ENCODE measurements around the gene ARSG. TPM values are rescaled to one million over a fixed set of nuclear protein-coding genes. Genes with fewer than 3 reads are reported as not detected.

ARSG gene
- total RNA-seq, 4 donors from 2014 or later = 6.1 to 8.9 (median 7.0) TPM

DNA sequence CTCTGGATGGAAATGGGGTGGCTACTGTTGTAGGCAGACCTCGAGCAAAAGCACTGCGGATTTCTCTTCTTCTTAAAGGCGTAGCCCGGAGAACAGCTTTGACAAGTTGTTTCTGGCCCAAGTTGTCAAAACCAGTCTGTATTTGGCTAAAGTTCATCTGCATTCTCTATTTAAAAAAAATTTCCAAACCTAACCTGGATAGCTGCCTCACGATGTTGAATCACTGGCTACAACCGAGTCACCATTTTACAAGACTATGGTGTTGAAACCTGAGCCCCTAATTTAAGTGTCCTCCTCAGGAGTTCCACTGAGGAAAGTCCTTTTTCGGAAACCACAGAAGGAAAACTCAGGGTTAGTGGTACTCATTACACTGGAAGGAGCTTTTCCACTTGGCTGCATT is 1.8 kb upstream of the ARSG start:
- Histone ChIP-seq H3K4me3 (peak overlapping the region; percentile 68 to 90 (median 87)), H3K27ac (peak overlapping the region; percentile 82 to 93 (median 90)), H3K36me3 (no peaks in the 10 kb centered on the region), H3K9me3 (no peaks in the 10 kb centered on the region), H3K27me3 (peaks cover 0 to 17% (median 0%) of the 10 kb centered on the region in 4 donors), H3K4me1 (peaks cover 26 to 62% (median 32%) of the 10 kb centered on the region in 3 donors)
- intact Hi-C loops (cut with DNase I) = no loop called here
- no peak for DNase-seq
- WGBS, 2 donors = 33 to 47% methylated on average over 7 of the region's 7 CpGs
- no peak for TF ChIP-seq POLR2A (IDR thresholded peaks at IDR 0.05)
- TF ChIP-seq, protein P1, sequence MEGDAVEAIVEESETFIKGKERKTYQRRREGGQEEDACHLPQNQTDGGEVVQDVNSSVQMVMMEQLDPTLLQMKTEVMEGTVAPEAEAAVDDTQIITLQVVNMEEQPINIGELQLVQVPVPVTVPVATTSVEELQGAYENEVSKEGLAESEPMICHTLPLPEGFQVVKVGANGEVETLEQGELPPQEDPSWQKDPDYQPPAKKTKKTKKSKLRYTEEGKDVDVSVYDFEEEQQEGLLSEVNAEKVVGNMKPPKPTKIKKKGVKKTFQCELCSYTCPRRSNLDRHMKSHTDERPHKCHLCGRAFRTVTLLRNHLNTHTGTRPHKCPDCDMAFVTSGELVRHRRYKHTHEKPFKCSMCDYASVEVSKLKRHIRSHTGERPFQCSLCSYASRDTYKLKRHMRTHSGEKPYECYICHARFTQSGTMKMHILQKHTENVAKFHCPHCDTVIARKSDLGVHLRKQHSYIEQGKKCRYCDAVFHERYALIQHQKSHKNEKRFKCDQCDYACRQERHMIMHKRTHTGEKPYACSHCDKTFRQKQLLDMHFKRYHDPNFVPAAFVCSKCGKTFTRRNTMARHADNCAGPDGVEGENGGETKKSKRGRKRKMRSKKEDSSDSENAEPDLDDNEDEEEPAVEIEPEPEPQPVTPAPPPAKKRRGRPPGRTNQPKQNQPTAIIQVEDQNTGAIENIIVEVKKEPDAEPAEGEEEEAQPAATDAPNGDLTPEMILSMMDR (IDR thresholded peaks at IDR 0.05) = no peak

- DNase-seq = no peak
- 7 to 16% methylated on average over 9 of the region's 9 CpGs for WGBS, 2 donors
- intact Hi-C loops (cut with DNase I) = no loop called here
- Histone ChIP-seq H3K27ac (peak overlapping the region; percentile 82 to 93 (median 90)), H3K4me3 (peak overlapping the region; percentile 68 to 90 (median 87)), H3K36me3 (no peaks in the 10 kb centered on the region), H3K9me3 (no peaks in the 10 kb centered on the region), H3K4me1 (peaks cover 26 to 67% (median 32%) of the 10 kb centered on the region in 3 donors), H3K27me3 (peaks cover 0 to 22% (median 0%) of the 10 kb centered on the region in 4 donors)
- TF ChIP-seq, protein P1 (IDR thresholded peaks at IDR 0.05) = no peak
- TF ChIP-seq POLR2A (IDR thresholded peaks at IDR 0.05) = no peak
Observed at GRCh38 chr17:68289936-68290267, 1.4 kb upstream of the ARSG start.

DNA sequence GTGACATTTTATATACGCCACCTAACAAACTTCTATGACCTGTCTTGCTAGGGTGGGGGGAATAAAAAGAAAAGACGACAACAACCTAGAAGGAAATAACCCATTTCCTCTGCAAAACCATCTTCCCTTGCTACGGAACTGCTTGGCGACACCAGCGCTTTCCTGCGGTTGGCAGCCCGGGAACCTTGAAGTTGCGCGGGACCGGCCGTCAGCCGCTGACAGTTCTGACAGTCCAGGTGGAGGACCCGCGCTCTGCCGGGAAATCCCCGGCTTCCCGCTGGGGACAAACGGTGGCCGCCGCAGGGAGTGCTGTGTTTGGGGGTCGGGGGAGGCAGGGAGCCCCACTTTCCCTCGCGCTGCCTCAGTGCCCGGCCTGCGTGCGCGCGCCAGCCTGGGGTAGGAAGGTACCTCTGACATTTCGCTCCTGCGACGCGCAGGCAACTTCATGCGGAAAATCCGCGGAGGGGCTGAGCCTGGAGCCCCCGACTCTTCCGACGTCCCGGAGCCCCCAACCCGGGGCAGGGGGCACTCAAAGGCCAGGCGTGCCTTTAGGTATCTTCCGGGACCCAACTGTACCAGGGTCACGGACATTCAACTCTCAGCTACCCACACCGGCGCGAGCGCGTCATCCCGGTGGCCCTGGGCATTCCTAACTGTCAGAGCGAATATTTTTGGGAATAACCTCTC is 884 bp upstream of the ARSG start:
- no peaks in the 10 kb centered on the region for H3K9me3 ChIP-seq
- no peaks in the 10 kb centered on the region for H3K36me3 ChIP-seq
- H3K27ac ChIP-seq = peak overlapping the region; percentile 82 to 93 (median 90)
- H3K4me1 ChIP-seq = peaks cover 26 to 70% (median 32%) of the 10 kb centered on the region in 3 donors
- H3K4me3 ChIP-seq = peak overlapping the region; percentile 68 to 90 (median 87)
- WGBS, 2 donors = 1 to 5% methylated on average over 2 to 9 of the region's 50 CpGs
- H3K27me3 ChIP-seq = peaks cover 0 to 26% (median 0%) of the 10 kb centered on the region in 4 donors
- TF ChIP-seq, protein P1 (IDR thresholded peaks at IDR 0.05) = no peak
- peak in 1 of 4 donors; percentile 26 for TF ChIP-seq POLR2A (IDR thresholded peaks at IDR 0.05)
- intact Hi-C loops (cut with DNase I) = no loop called here
- no peak for DNase-seq

DNA sequence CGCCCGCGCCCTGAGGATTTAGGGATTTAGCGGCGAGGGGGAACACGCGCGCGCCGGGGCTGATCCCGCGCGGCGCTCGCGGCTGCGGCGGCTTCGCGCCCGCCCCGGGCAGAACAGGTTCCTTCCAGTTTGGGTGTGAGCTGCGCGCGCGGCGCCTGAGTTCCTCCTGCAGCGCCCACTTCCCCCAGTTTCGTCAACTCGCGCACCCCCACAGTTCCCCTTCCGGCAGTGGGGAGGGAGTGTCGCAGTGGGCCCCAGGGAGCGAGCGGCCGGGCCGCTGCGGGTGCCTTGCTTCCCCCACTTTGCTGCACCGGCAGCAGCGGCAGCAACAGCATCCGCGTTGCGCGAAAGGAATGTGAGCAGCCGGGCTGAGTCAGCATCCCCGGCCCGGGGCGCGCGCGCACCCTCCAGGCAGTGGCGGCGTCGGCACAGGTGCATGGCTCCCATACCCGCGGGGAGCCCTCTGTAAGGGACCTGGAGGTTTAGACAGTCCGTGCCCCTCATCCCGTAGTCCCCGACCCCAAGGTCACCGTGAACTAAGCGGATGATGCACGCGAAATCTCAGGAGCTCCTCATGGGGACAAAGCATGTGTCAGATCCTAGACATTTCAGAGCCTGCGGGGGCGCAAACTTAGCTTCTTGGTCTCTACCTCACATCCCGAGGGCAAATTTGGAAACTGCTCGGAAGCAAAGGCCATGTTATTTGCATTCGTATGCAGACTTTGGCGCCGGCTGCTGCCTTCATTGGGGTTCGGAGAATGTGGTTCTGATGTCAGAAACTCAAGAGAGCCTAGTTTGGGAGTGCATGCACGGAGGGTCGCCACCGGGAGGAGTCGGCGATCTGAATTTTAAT is 767 bp downstream of the ARSG start:
- no peaks in the 10 kb centered on the region for H3K9me3 ChIP-seq
- H3K27me3 ChIP-seq = peaks cover 0 to 26% (median 0%) of the 10 kb centered on the region in 4 donors
- intact Hi-C loops (cut with DNase I) = no loop called here
- DNase-seq = peak; percentile 73
- TF ChIP-seq, protein P1 (IDR thresholded peaks at IDR 0.05) = peak in 1 of 6 experiments; percentile 14
- peak in 1 of 4 donors; percentile 84 for TF ChIP-seq POLR2A (IDR thresholded peaks at IDR 0.05)
- peak overlapping the region; percentile 68 to 90 (median 87) for H3K4me3 ChIP-seq
- WGBS, 2 donors = 2 to 8% methylated on average over 12 to 20 of the region's 76 CpGs
- no peaks in the 10 kb centered on the region for H3K36me3 ChIP-seq
- H3K27ac ChIP-seq = peak overlapping the region; percentile 82 to 93 (median 90)
- peaks cover 32 to 87% (median 32%) of the 10 kb centered on the region in 3 donors for H3K4me1 ChIP-seq

DNA sequence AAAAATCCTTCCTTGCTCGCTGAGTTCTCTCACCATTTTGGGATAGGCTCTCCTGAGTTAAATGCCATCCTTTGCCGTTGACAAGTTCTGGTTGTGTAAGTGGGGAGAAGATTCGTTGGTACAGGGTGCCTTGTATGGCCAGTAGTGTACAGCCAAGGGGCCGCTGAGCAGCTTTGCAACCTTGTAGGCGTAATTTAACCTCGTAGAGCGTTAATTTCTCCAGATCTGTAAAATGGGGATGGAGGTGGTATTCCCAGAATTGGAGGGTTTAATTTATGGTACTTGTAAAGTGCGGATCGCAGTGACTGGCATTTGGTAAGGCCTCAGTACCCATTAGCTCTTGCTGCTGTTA is 1.4 kb downstream of the ARSG start:
- peak overlapping the region in 3 of 4 donors; percentile 82 to 93 (median 90) for H3K27ac ChIP-seq
- no peak for TF ChIP-seq POLR2A (IDR thresholded peaks at IDR 0.05)
- TF ChIP-seq, protein P1 (IDR thresholded peaks at IDR 0.05) = no peak
- H3K27me3 ChIP-seq = peaks cover 0 to 26% (median 0%) of the 10 kb centered on the region in 4 donors
- intact Hi-C loops (cut with DNase I) = no loop called here
- no peaks in the 10 kb centered on the region for H3K36me3 ChIP-seq
- H3K9me3 ChIP-seq = no peaks in the 10 kb centered on the region
- peaks cover 34 to 91% (median 37%) of the 10 kb centered on the region in 3 donors for H3K4me1 ChIP-seq
- WGBS, 2 donors = 45% methylated on average over 8 to 9 of the region's 9 CpGs
- H3K4me3 ChIP-seq = peak overlapping the region; percentile 68 to 90 (median 87)
- no peak for DNase-seq
